BLaER1 (cell line): ENCODE results near the gene ST6GALNAC4.

Experiments used
- H3K27ac ChIP-seq: shearing (Covaris generic); formaldehyde crosslinking; 2 replicates; pipeline ENCODE4 v1.8.1; 2022
- H3K27me3 ChIP-seq: shearing (Covaris generic); formaldehyde crosslinking; 2 replicates; pipeline ENCODE4 v1.8.1; 2022
- H3K36me3 ChIP-seq: shearing (Covaris generic); formaldehyde crosslinking; 2 replicates; pipeline ENCODE4 v1.8.1; 2022
- H3K4me1 ChIP-seq: shearing (Covaris generic); formaldehyde crosslinking; 2 replicates; pipeline ENCODE4 v1.8.1; 2022
- H3K4me2 ChIP-seq: shearing (Covaris generic); formaldehyde crosslinking; 2 replicates; pipeline ENCODE4 v1.8.1; 2022
- H3K4me3 ChIP-seq: shearing (Covaris generic); formaldehyde crosslinking; 2 replicates; pipeline ENCODE4 v1.8.1; 2022
- H3K9ac ChIP-seq: shearing (Covaris generic); formaldehyde crosslinking; 2 replicates; pipeline ENCODE4 v1.8.1; 2022
- H3K9me3 ChIP-seq: shearing (Covaris generic); formaldehyde crosslinking; 2 replicates; pipeline ENCODE4 v1.8.1; 2022
- H4K20me1 ChIP-seq: shearing (Covaris generic); formaldehyde crosslinking; 2 replicates; pipeline ENCODE4 v1.8.1; 2022
- Cebpa-rat ChIP-seq: shearing (Covaris generic); IDR thresholded peaks from 2 replicates; pipeline ENCODE4 v1.8.1; 2022

Gene ST6GALNAC4

GRCh38 chr9:127869310-127870152 is 47.3 kb downstream of the ST6GALNAC4 start:
- peaks cover 89% of the 10 kb centered on the region for H3K4me1 ChIP-seq
- H3K27ac ChIP-seq: peak overlapping the region; percentile 92
- no peaks in the 10 kb centered on the region for H3K27me3 ChIP-seq
- H3K9me3 ChIP-seq: no peaks in the 10 kb centered on the region
- H4K20me1 ChIP-seq: no peaks in the 10 kb centered on the region
- TF ChIP-seq Cebpa-rat: no peak
- H3K36me3 ChIP-seq: peaks cover 8% of the 10 kb centered on the region; the same call in 1 of the 2 replicates
- H3K9ac ChIP-seq: peak overlapping the region; percentile 49; the same call in 1 of the 2 replicates
- H3K4me3 ChIP-seq: no peak overlapping the region
- peak overlapping the region; percentile 92 for H3K4me2 ChIP-seq

- no peak for TF ChIP-seq Cebpa-rat
- Histone ChIP-seq H3K27me3 (no peaks in the 10 kb centered on the region), H3K9me3 (no peaks in the 10 kb centered on the region), H3K4me1 (peaks cover 89% of the 10 kb centered on the region), H4K20me1 (no peaks in the 10 kb centered on the region), H3K27ac (peak overlapping the region; percentile 92), H3K4me3 (no peak overlapping the region), H3K9ac (no peak overlapping the region; the same call in 1 of the 2 replicates), H3K36me3 (peaks cover 8% of the 10 kb centered on the region; the same call in 1 of the 2 replicates), H3K4me2 (peak overlapping the region; percentile 92)
These were observed 48.5 kb downstream of the ST6GALNAC4 start for GRCh38 chr9:127868278-127868902.

- Histone ChIP-seq H3K27ac (peak overlapping the region; percentile 92), H3K4me1 (peaks cover 89% of the 10 kb centered on the region), H3K27me3 (no peaks in the 10 kb centered on the region), H3K36me3 (peaks cover 8% of the 10 kb centered on the region; the same call in 1 of the 2 replicates), H3K9ac (peak overlapping the region; percentile 38; the same call in 1 of the 2 replicates), H4K20me1 (no peaks in the 10 kb centered on the region), H3K9me3 (no peaks in the 10 kb centered on the region), H3K4me2 (peak overlapping the region; percentile 92), H3K4me3 (no peak overlapping the region)
- TF ChIP-seq Cebpa-rat: no peak
These were observed 49.2 kb downstream of the ST6GALNAC4 start for GRCh38 chr9:127867356-127868277.

GRCh38 chr9:127866535-127866934 is 50.3 kb downstream of the ST6GALNAC4 start:
- Histone ChIP-seq H3K4me3 (no peak overlapping the region), H3K36me3 (peaks cover 8% of the 10 kb centered on the region; the same call in 1 of the 2 replicates), H3K27ac (peak overlapping the region; percentile 92), H3K27me3 (no peaks in the 10 kb centered on the region), H4K20me1 (no peaks in the 10 kb centered on the region), H3K9ac (peak overlapping the region; percentile 71; the same call in 1 of the 2 replicates), H3K4me1 (peaks cover 92% of the 10 kb centered on the region), H3K4me2 (peak overlapping the region; percentile 92), H3K9me3 (no peaks in the 10 kb centered on the region)
- TF ChIP-seq Cebpa-rat: no peak

- Histone ChIP-seq H3K9ac (peak overlapping the region; percentile 71), H3K27me3 (no peaks in the 10 kb centered on the region), H3K9me3 (no peaks in the 10 kb centered on the region), H3K4me3 (no peak overlapping the region), H3K36me3 (peaks cover 5% of the 10 kb centered on the region; the same call in 1 of the 2 replicates), H3K4me1 (peaks cover 98% of the 10 kb centered on the region), H4K20me1 (no peaks in the 10 kb centered on the region), H3K27ac (peak overlapping the region; percentile 92), H3K4me2 (peak overlapping the region; percentile 92)
- no peak for TF ChIP-seq Cebpa-rat
These were observed 51.0 kb downstream of the ST6GALNAC4 start for GRCh38 chr9:127865645-127866464.

GRCh38 chr9:127863191-127863621 is 53.6 kb downstream of the ST6GALNAC4 start:
- H4K20me1 ChIP-seq: no peaks in the 10 kb centered on the region
- peaks cover 4% of the 10 kb centered on the region; the same call in 1 of the 2 replicates for H3K36me3 ChIP-seq
- H3K9me3 ChIP-seq: no peaks in the 10 kb centered on the region
- H3K4me2 ChIP-seq: peak overlapping the region; percentile 92
- no peak for TF ChIP-seq Cebpa-rat
- no peak overlapping the region for H3K4me3 ChIP-seq
- peak overlapping the region; percentile 92 for H3K27ac ChIP-seq
- H3K9ac ChIP-seq: peak overlapping the region; percentile 79
- peaks cover 100% of the 10 kb centered on the region for H3K4me1 ChIP-seq
- no peaks in the 10 kb centered on the region for H3K27me3 ChIP-seq

GRCh38 chr9:127862075-127863011 is 54.5 kb downstream of the ST6GALNAC4 start:
- no peaks in the 10 kb centered on the region for H3K27me3 ChIP-seq
- H3K4me3 ChIP-seq: peak overlapping the region; percentile 24
- no peaks in the 10 kb centered on the region for H4K20me1 ChIP-seq
- H3K9ac ChIP-seq: peak overlapping the region; percentile 79
- H3K27ac ChIP-seq: peak overlapping the region; percentile 92
- TF ChIP-seq Cebpa-rat: no peak
- H3K4me2 ChIP-seq: peak overlapping the region; percentile 92
- H3K4me1 ChIP-seq: peaks cover 100% of the 10 kb centered on the region
- H3K36me3 ChIP-seq: no peaks in the 10 kb centered on the region
- H3K9me3 ChIP-seq: no peaks in the 10 kb centered on the region

GRCh38 chr9:127860779-127861178 is 56.1 kb downstream of the ST6GALNAC4 start:
- Histone ChIP-seq H3K4me3 (no peak overlapping the region), H3K27me3 (no peaks in the 10 kb centered on the region), H3K36me3 (no peaks in the 10 kb centered on the region), H3K9ac (peak overlapping the region; percentile 79; the same call in 1 of the 2 replicates), H4K20me1 (no peaks in the 10 kb centered on the region), H3K27ac (peak overlapping the region; percentile 92), H3K4me1 (peaks cover 100% of the 10 kb centered on the region), H3K4me2 (peak overlapping the region; percentile 92), H3K9me3 (no peaks in the 10 kb centered on the region)
- no peak for TF ChIP-seq Cebpa-rat
